HEK293 (cell line): Measurements from ENCODE around the gene KLHL17.

Experiments
- BCL11B ChIP-seq: fragments of 450-650 bp; formaldehyde crosslinking; IDR thresholded peaks from 2 replicates; pipeline ENCODE4 v1.5.1; 2016; ENCODE audit warnings: low read depth, missing biosample characterization, missing genetic modification characterization
- HOXA7 ChIP-seq: sonication (generic); formaldehyde crosslinking; IDR thresholded peaks from 2 replicates; pipeline ENCODE4 v1.8.1; 2022; ENCODE audit warnings: missing genetic modification reagents, borderline replicate concordance
- HOXD13 ChIP-seq: sonication (generic); formaldehyde crosslinking; IDR thresholded peaks from 2 replicates; pipeline ENCODE4 v1.8.0; 2022; ENCODE audit warnings: missing genetic modification reagents, borderline replicate concordance
- IKZF3 ChIP-seq: fragments of 450-650 bp; IDR thresholded peaks from 2 replicates; pipeline ENCODE4 v1.5.0; 2018; ENCODE audit warnings: missing biosample characterization, mild to moderate bottlenecking, missing genetic modification characterization, moderate library complexity
- KLF8 ChIP-seq: fragments of 450-650 bp; formaldehyde crosslinking; IDR thresholded peaks from 2 replicates; pipeline ENCODE4 v1.5.1; 2016; ENCODE audit warnings: missing biosample characterization, missing genetic modification characterization
- PRDM1 ChIP-seq: fragments of 450-650 bp; formaldehyde crosslinking; IDR thresholded peaks from 2 replicates; pipeline ENCODE4; 2016; ENCODE audit warnings: missing biosample characterization, missing genetic modification characterization
- REST ChIP-seq: fragments of 450-650 bp; formaldehyde crosslinking; IDR thresholded peaks from 2 replicates; pipeline ENCODE4 v1.5.1; 2016; ENCODE audit warnings: missing biosample characterization, missing genetic modification characterization
- ZBTB10 ChIP-seq: fragments of 450-650 bp; formaldehyde crosslinking; IDR thresholded peaks from 2 replicates; pipeline ENCODE4 v1.5.1; 2016; ENCODE audit warnings: missing biosample characterization, missing genetic modification characterization
- ZBTB7A ChIP-seq: fragments of 450-650 bp; formaldehyde crosslinking; IDR thresholded peaks from 2 replicates; pipeline ENCODE4 v1.5.1; 2016; ENCODE audit warnings: low read depth, missing biosample characterization, missing genetic modification characterization
- ZFP41 ChIP-seq: fragments of 450-650 bp; formaldehyde crosslinking; IDR thresholded peaks from 2 replicates; pipeline ENCODE4 v1.5.1; 2016; ENCODE audit warnings: missing biosample characterization, missing genetic modification characterization, borderline replicate concordance
- ZIC2 ChIP-seq: fragments of 450-650 bp; formaldehyde crosslinking; IDR thresholded peaks from 2 replicates; pipeline ENCODE4 v1.5.1; 2016; ENCODE audit warnings: missing biosample characterization, missing genetic modification characterization
- ZNF112 ChIP-seq: fragments of 450-650 bp; formaldehyde crosslinking; IDR thresholded peaks from 2 replicates; pipeline ENCODE4 v1.5.0; 2017; ENCODE audit warnings: missing biosample characterization, missing genetic modification characterization
- ZNF133 ChIP-seq: fragments of 450-650 bp; formaldehyde crosslinking; IDR thresholded peaks from 2 replicates; pipeline ENCODE4 v1.5.1; 2016; ENCODE audit warnings: missing biosample characterization, missing genetic modification characterization
- ZNF138 ChIP-seq: fragments of 450-650 bp; formaldehyde crosslinking; IDR thresholded peaks from 2 replicates; pipeline ENCODE4 v1.5.1; 2016; ENCODE audit warnings: missing biosample characterization, missing genetic modification characterization, borderline replicate concordance
- ZNF16 ChIP-seq: fragments of 450-650 bp; formaldehyde crosslinking; IDR thresholded peaks from 2 replicates; pipeline ENCODE4 v1.5.1; 2016; ENCODE audit warnings: low read depth, missing biosample characterization, missing genetic modification characterization
- ZNF174 ChIP-seq: fragments of 450-650 bp; formaldehyde crosslinking; IDR thresholded peaks from 2 replicates; pipeline ENCODE4 v1.5.0; 2017; ENCODE audit warnings: missing biosample characterization, mild to moderate bottlenecking, missing genetic modification characterization
- ZNF202 ChIP-seq: fragments of 450-650 bp; formaldehyde crosslinking; IDR thresholded peaks from 2 replicates; pipeline ENCODE4 v1.5.1; 2016; ENCODE audit warnings: missing biosample characterization, missing genetic modification characterization, borderline replicate concordance
- ZNF211 ChIP-seq: fragments of 450-650 bp; formaldehyde crosslinking; IDR thresholded peaks from 2 replicates; pipeline ENCODE4 v1.5.1; 2016; ENCODE audit warnings: low read depth, missing biosample characterization, missing genetic modification characterization
- ZNF214 ChIP-seq: fragments of 450-650 bp; formaldehyde crosslinking; IDR thresholded peaks from 2 replicates; pipeline ENCODE4 v1.5.1; 2017; ENCODE audit warnings: missing biosample characterization, mild to moderate bottlenecking, missing genetic modification characterization, borderline replicate concordance
- ZNF239 ChIP-seq: fragments of 450-650 bp; formaldehyde crosslinking; IDR thresholded peaks from 2 replicates; pipeline ENCODE4 v1.5.1; 2016; ENCODE audit warnings: missing biosample characterization, missing genetic modification characterization
- ZNF266 ChIP-seq: fragments of 450-650 bp; formaldehyde crosslinking; IDR thresholded peaks from 2 replicates; pipeline ENCODE4 v1.5.1; 2016; ENCODE audit warnings: missing biosample characterization, missing genetic modification characterization, low read depth
- ZNF350 ChIP-seq: fragments of 450-650 bp; formaldehyde crosslinking; IDR thresholded peaks from 2 replicates; pipeline ENCODE4 v1.5.0; 2017; ENCODE audit warnings: missing biosample characterization, mild to moderate bottlenecking, missing genetic modification characterization
- ZNF404 ChIP-seq: fragments of 450-650 bp; formaldehyde crosslinking; IDR thresholded peaks from 2 replicates; pipeline ENCODE4 v1.5.1; 2017; ENCODE audit warnings: missing biosample characterization, missing genetic modification characterization
- ZNF423 ChIP-seq: fragments of 450-650 bp; formaldehyde crosslinking; IDR thresholded peaks from 2 replicates; pipeline ENCODE4 v1.5.1; 2016; ENCODE audit warnings: missing biosample characterization, missing genetic modification characterization
- ZNF426 ChIP-seq: fragments of 450-650 bp; formaldehyde crosslinking; IDR thresholded peaks from 2 replicates; pipeline ENCODE4 v1.5.1; 2017; ENCODE audit warnings: missing biosample characterization, missing genetic modification characterization, mild to moderate bottlenecking, inconsistent platforms, moderate library complexity
- ZNF433 ChIP-seq: fragments of 450-650 bp; formaldehyde crosslinking; IDR thresholded peaks from 2 replicates; pipeline ENCODE4 v1.5.1; 2016; ENCODE audit warnings: missing biosample characterization, missing genetic modification characterization, low read depth
- ZNF510 ChIP-seq: fragments of 450-650 bp; formaldehyde crosslinking; IDR thresholded peaks from 2 replicates; pipeline ENCODE4 v1.5.1; 2018; ENCODE audit warnings: mild to moderate bottlenecking, missing genetic modification characterization, missing biosample characterization; ENCODE audit not compliant: insufficient replicate concordance
- ZNF513 ChIP-seq: fragments of 450-650 bp; IDR thresholded peaks from 2 replicates; pipeline ENCODE4 v1.5.1; 2018; ENCODE audit warnings: missing biosample characterization, missing genetic modification characterization
- ZNF596 ChIP-seq: fragments of 450-650 bp; IDR thresholded peaks from 2 replicates; pipeline ENCODE4 v1.5.0; 2018; ENCODE audit warnings: missing biosample characterization, mild to moderate bottlenecking, missing genetic modification characterization, moderate library complexity
- ZNF624 ChIP-seq: fragments of 450-650 bp; formaldehyde crosslinking; IDR thresholded peaks from 2 replicates; pipeline ENCODE4 v1.5.1; 2017; ENCODE audit warnings: missing biosample characterization, missing genetic modification characterization
- ZNF660 ChIP-seq: fragments of 450-650 bp; IDR thresholded peaks from 2 replicates; pipeline ENCODE4 v1.5.1; 2018; ENCODE audit warnings: missing biosample characterization, mild to moderate bottlenecking, missing genetic modification characterization
- ZNF664 ChIP-seq: fragments of 450-650 bp; formaldehyde crosslinking; IDR thresholded peaks from 2 replicates; pipeline ENCODE4 v1.5.1; 2016; ENCODE audit warnings: missing biosample characterization, missing genetic modification characterization
- ZSCAN18 ChIP-seq: fragments of 450-650 bp; formaldehyde crosslinking; IDR thresholded peaks from 2 replicates; pipeline ENCODE4 v1.5.1; 2016; ENCODE audit warnings: missing biosample characterization, missing genetic modification characterization
- ZSCAN30 ChIP-seq: fragments of 450-650 bp; IDR thresholded peaks from 2 replicates; pipeline ENCODE4 v1.5.1; 2018; ENCODE audit warnings: missing biosample characterization, mild to moderate bottlenecking, missing genetic modification characterization, moderate library complexity

Gene KLHL17

GRCh38 chr1:966704-967300 is 6.4 kb downstream of the KLHL17 start (continued):
- peak; percentile 49; the same call in 1 of the 2 replicates for TF ChIP-seq ZIC2
- no peak for TF ChIP-seq ZNF426 (tag by site-specific recombination)
- TF ChIP-seq ZNF513 (tag by site-specific recombination): no peak
- TF ChIP-seq ZNF211 (tag by site-specific recombination): no peak
- no peak for TF ChIP-seq ZSCAN18 (tag by site-specific recombination)
- no peak for TF ChIP-seq HOXD13 (CRISPR knock-in tag)
- TF ChIP-seq ZNF16 (tag by site-specific recombination): no peak
- TF ChIP-seq ZNF596 (tag by site-specific recombination): no peak
- TF ChIP-seq ZNF174 (tag by site-specific recombination): no peak
- TF ChIP-seq ZNF112 (tag by site-specific recombination): no peak
- no peak for TF ChIP-seq ZNF660
- no peak for TF ChIP-seq ZFP41
- TF ChIP-seq ZNF350 (tag by site-specific recombination): no peak
- no peak for TF ChIP-seq ZNF624 (tag by site-specific recombination)
- TF ChIP-seq ZNF664: no peak
- TF ChIP-seq ZNF239 (tag by site-specific recombination): no peak
- no peak for TF ChIP-seq BCL11B (tag by site-specific recombination)
- TF ChIP-seq IKZF3 (tag by site-specific recombination): no peak
- TF ChIP-seq REST (tag by site-specific recombination): no peak
- no peak for TF ChIP-seq ZBTB7A (tag by site-specific recombination)
- TF ChIP-seq ZNF138 (tag by site-specific recombination): no peak
- TF ChIP-seq KLF8 (tag by site-specific recombination): peak; percentile 80; the same call in 1 of the 2 replicates
- no peak for TF ChIP-seq ZNF214 (tag by site-specific recombination)
- no peak for TF ChIP-seq ZSCAN30 (tag by site-specific recombination)
- TF ChIP-seq PRDM1 (tag by site-specific recombination): peak; percentile 72
- no peak for TF ChIP-seq ZNF133
- TF ChIP-seq ZNF266 (tag by site-specific recombination): no peak
- no peak for TF ChIP-seq HOXA7 (CRISPR knock-in tag)
- no peak for TF ChIP-seq ZNF510
- TF ChIP-seq ZNF433 (tag by site-specific recombination): no peak
- TF ChIP-seq ZNF423 (tag by site-specific recombination): no peak
- no peak for TF ChIP-seq ZBTB10
- TF ChIP-seq ZNF404 (tag by site-specific recombination): no peak
- no peak for TF ChIP-seq ZNF202 (tag by site-specific recombination)
